IMR-90 (cell line): ENCODE measurements around the gene NFATC1. TPM values are rescaled to one million over a fixed set of nuclear protein-coding genes. Genes with fewer than 3 reads are reported as not detected.

Source experiments
- ATAC-seq: fragments of 200-7000 bp; cut with Tn5 transposase; 2 replicates; pipeline ENCODE4 v1.9.1; 2020; ENCODE audit warnings: low read depth, mild to moderate bottlenecking, moderate library complexity
- BruUV-seq: library from RNA; stranded (reverse); fragments of 400-500 nt; replicated peaks from 2 replicates; lab custom pipeline; 2021; lab: Mats Ljungman, UMichigan
- CTCF ChIA-PET: fragments of 300-600 bp; formaldehyde crosslinking; extraction: SDS; loops from one replicate; lab custom pipeline; 2021; ENCODE audit warnings: antibody characterized with exemption; lab: Yijun Ruan, JAX
- POLR2A ChIA-PET: fragments of 300-600 bp; sonication (Branson Sonifier 250); formaldehyde crosslinking; loops from one replicate; lab custom pipeline; 2022; ENCODE audit warnings: antibody characterized with exemption; ENCODE audit not compliant: unreplicated experiment; lab: Charles Lee
- DNase-seq: peaks from one replicate; pipeline ENCODE4 v3.0.0; 2013
- H2AFZ ChIP-seq: replicated peaks from 2 replicates; pipeline ENCODE3; 2013; ENCODE audit warnings: low read length, mild to moderate bottlenecking; ENCODE audit not compliant: poor library complexity
- H2AK5ac ChIP-seq: 2 replicates; pipeline ENCODE4 v1.6.1; 2013; ENCODE audit warnings: low read depth, low read length, inconsistent platforms
- H2AK9ac ChIP-seq: replicated peaks from 2 replicates; pipeline ENCODE3; 2013; ENCODE audit warnings: mild to moderate bottlenecking, low read depth, low read length, moderate library complexity; ENCODE audit not compliant: poor library complexity
- H2BK120ac ChIP-seq: 2 replicates; pipeline ENCODE4 v1.6.1; 2013; ENCODE audit warnings: low read depth, low read length, inconsistent platforms
- H2BK15ac ChIP-seq: 3 replicates; pipeline ENCODE4 v1.6.1; 2013; ENCODE audit warnings: low read depth, low read length, inconsistent platforms
- H2BK20ac ChIP-seq: 2 replicates; pipeline ENCODE4 v1.6.1; 2013; ENCODE audit warnings: low read depth, mild to moderate bottlenecking, inconsistent platforms, low read length, moderate library complexity
- H2BK5ac ChIP-seq: 2 replicates; pipeline ENCODE4 v1.6.1; 2013; ENCODE audit warnings: mild to moderate bottlenecking, low read depth, low read length, inconsistent platforms; ENCODE audit not compliant: poor library complexity, severe bottlenecking
- H3K14ac ChIP-seq: replicated peaks from 2 replicates; pipeline ENCODE4 v1.6.1; 2013; ENCODE audit warnings: low read depth, low read length, inconsistent platforms
- H3K18ac ChIP-seq: 2 replicates; pipeline ENCODE4 v1.6.1; 2013; ENCODE audit warnings: low read depth, low read length, control low read depth
- H3K23ac ChIP-seq: 2 replicates; pipeline ENCODE4 v1.6.1; 2013; ENCODE audit warnings: low read depth, low read length, inconsistent platforms
- H3K27ac ChIP-seq: 2 replicates; pipeline ENCODE4 v1.5.1; 2013; ENCODE audit warnings: mild to moderate bottlenecking, control low read depth, low read length; ENCODE audit not compliant: insufficient read depth
- H3K27me3 ChIP-seq: 2 replicates; pipeline ENCODE4 v1.6.1; 2013; ENCODE audit warnings: low read length; ENCODE audit not compliant: control insufficient read depth, insufficient read depth
- H3K36me3 ChIP-seq: 2 replicates; pipeline ENCODE4 v1.6.1; 2013; ENCODE audit warnings: low read length, mixed read lengths; ENCODE audit not compliant: control insufficient read depth, insufficient read depth
- H3K4ac ChIP-seq: 2 replicates; pipeline ENCODE4 v1.6.1; 2013; ENCODE audit warnings: low read depth, low read length, inconsistent platforms
- H3K4me1 ChIP-seq: 2 replicates; pipeline ENCODE4 v1.6.1; 2013; ENCODE audit warnings: low read length, mixed read lengths; ENCODE audit not compliant: control insufficient read depth, insufficient read depth
- H3K4me2 ChIP-seq: 2 replicates; pipeline ENCODE4 v1.6.1; 2013; ENCODE audit warnings: low read depth, mild to moderate bottlenecking, control low read depth, low read length, moderate library complexity
- H3K4me3 ChIP-seq: 2 replicates; pipeline ENCODE4 v1.5.1; 2013; ENCODE audit warnings: low read depth, mild to moderate bottlenecking, control low read depth, low read length, moderate library complexity; ENCODE audit not compliant: insufficient read depth
- H3K56ac ChIP-seq: 2 replicates; pipeline ENCODE4 v1.6.1; 2013; ENCODE audit warnings: low read length, inconsistent platforms; ENCODE audit not compliant: insufficient read depth; ENCODE audit errors: extremely low read depth
- H3K79me1 ChIP-seq, 2 experiments: 2 replicates each; pipeline ENCODE4 v1.6.1; 2013; ENCODE audit warnings: low read length in 2 of 2, inconsistent platforms in 1 of 2, low read depth in 1 of 2
- H3K9ac ChIP-seq: 2 replicates; pipeline ENCODE4 v1.6.1; 2013; ENCODE audit warnings: low read depth, low read length, control low read depth
- H3K9me1 ChIP-seq: 2 replicates; pipeline ENCODE4 v1.6.1; 2013; ENCODE audit warnings: low read length, inconsistent platforms; ENCODE audit not compliant: insufficient read depth
- H3K9me3 ChIP-seq: 2 replicates; pipeline ENCODE4 v1.6.1; 2013; ENCODE audit warnings: low read length; ENCODE audit not compliant: control insufficient read depth, insufficient read depth
- H4K20me1 ChIP-seq: 2 replicates; pipeline ENCODE4 v1.6.1; 2013; ENCODE audit warnings: low read length, inconsistent platforms; ENCODE audit not compliant: insufficient read depth
- H4K5ac ChIP-seq: 2 replicates; pipeline ENCODE4 v1.6.1; 2013; ENCODE audit warnings: mild to moderate bottlenecking, low read depth, low read length, control low read depth
- H4K8ac ChIP-seq, 2 experiments: 2 replicates each; pipeline ENCODE4 v1.6.1; 2013; ENCODE audit warnings: low read depth in 2 of 2, low read length in 2 of 2, control low read depth in 1 of 2, inconsistent platforms in 1 of 2
- H4K91ac ChIP-seq: 2 replicates; pipeline ENCODE4 v1.6.1; 2013; ENCODE audit warnings: low read depth, low read length, inconsistent platforms; ENCODE audit not compliant: insufficient read depth
- BHLHE40 ChIP-seq: fragments of 150-350 bp; IDR thresholded peaks from 2 replicates; pipeline ENCODE4 v1.6.1; 2016; ENCODE audit warnings: mild to moderate bottlenecking, low read depth, low read length
- CEBPB ChIP-seq: IDR thresholded peaks from 2 replicates; pipeline ENCODE4 v1.6.1; 2012; ENCODE audit warnings: low read depth, low read length, improper control_type of control experiment
- CHD1 ChIP-seq: IDR thresholded peaks from 2 replicates; pipeline ENCODE4 v1.6.1; 2012; ENCODE audit warnings: low read depth, low read length, improper control_type of control experiment
- CTCF ChIP-seq: conservative IDR thresholded peaks from 2 replicates; pipeline ENCODE4 v1.5.1; 2012; ENCODE audit warnings: mild to moderate bottlenecking, low read depth, low read length, improper control_type of control experiment
- ELK1 ChIP-seq: fragments of 150-350 bp; IDR thresholded peaks from 2 replicates; pipeline ENCODE4 v1.6.1; 2016; ENCODE audit warnings: low read depth, mild to moderate bottlenecking, low read length, moderate library complexity, borderline replicate concordance
- FOS ChIP-seq: fragments of 150-350 bp; IDR thresholded peaks from 2 replicates; pipeline ENCODE4 v1.6.1; 2016; ENCODE audit warnings: low read depth, low read length
- MAFK ChIP-seq: IDR thresholded peaks from 2 replicates; pipeline ENCODE4 v1.6.1; 2012; ENCODE audit warnings: low read depth, low read length, improper control_type of control experiment
- MAZ ChIP-seq: IDR thresholded peaks from 2 replicates; pipeline ENCODE4 v1.6.1; 2012; ENCODE audit warnings: low read depth, mild to moderate bottlenecking, low read length, improper control_type of control experiment, moderate library complexity, borderline replicate concordance
- MXI1 ChIP-seq: IDR thresholded peaks from 2 replicates; pipeline ENCODE4 v1.6.1; 2012; ENCODE audit warnings: low read depth, mild to moderate bottlenecking, low read length, moderate library complexity, borderline replicate concordance
- NFE2L2 ChIP-seq: fragments of 150-350 bp; IDR thresholded peaks from 2 replicates; pipeline ENCODE4 v1.6.1; 2016; ENCODE audit warnings: low read depth, mild to moderate bottlenecking, low read length
- POLR2A ChIP-seq: IDR thresholded peaks from 2 replicates; pipeline ENCODE4 v1.6.1; 2012; ENCODE audit warnings: mild to moderate bottlenecking, low read depth, low read length
- RAD21 ChIP-seq: IDR thresholded peaks from 2 replicates; pipeline ENCODE4 v1.6.1; 2012; ENCODE audit warnings: low read length, improper control_type of control experiment
- RCOR1 ChIP-seq: IDR thresholded peaks from 2 replicates; pipeline ENCODE4 v1.6.1; 2012; ENCODE audit warnings: mild to moderate bottlenecking, low read length, improper control_type of control experiment; ENCODE audit not compliant: insufficient replicate concordance
- RFX5 ChIP-seq: IDR thresholded peaks from 2 replicates; pipeline ENCODE4 v1.8.0; 2012; ENCODE audit warnings: low read depth, mild to moderate bottlenecking, low read length, moderate library complexity
- SMC3 ChIP-seq: fragments of 150-350 bp; IDR thresholded peaks from 2 replicates; pipeline ENCODE4 v1.6.1; 2016; ENCODE audit warnings: low read depth, mild to moderate bottlenecking, antibody characterized with exemption, low read length, moderate library complexity
- WGBS, 2 experiments: methylation state at CpG; one replicate each; pipeline versions ENCODE4 v1.1.5 to v1.1.7; 2013; ENCODE audit warnings: missing lambda C conversion rate in 2 of 2; ENCODE audit not compliant: insufficient read length in 1 of 2; ENCODE audit errors: extremely low coverage in 2 of 2; 5-methylcytosine and 5-hydroxymethylcytosine counted together
- dilution Hi-C: fragments of 300-500 bp; cut with HindIII; formaldehyde crosslinking; loops from one replicate; pipeline ENCODE4 v1.14.3; 2018; ENCODE audit warnings: low sequenced_read_pairs; ENCODE audit not compliant: unreplicated experiment
- in situ Hi-C: fragments of 300-500 bp; cut with MboI; formaldehyde crosslinking; loops from 3 replicates; pipeline ENCODE4 v1.14.3; 2019; ENCODE audit warnings: low sequenced_read_pairs, inconsistent platforms, mixed read lengths
- intact Hi-C: fragments of 100-400 bp; cut with micrococcal nuclease; formaldehyde crosslinking; loops from 2 replicates; pipeline ENCODE4 v1.10.0; 2022
- polyA plus RNA-seq, 3 experiments: library from polyadenylated mRNA; depleted of rRNA; stranded (reverse); fragments of >200 nt; gene quantifications; 2 replicates each; pipeline ENCODE4 v1.2.3, GENCODE V29; 2012; ENCODE audit warnings: low replicate concordance in 1 of 3
- total RNA-seq: library from RNA; depleted of rRNA; stranded (reverse); fragments of >200 nt; gene quantifications from 2 replicates; pipeline ENCODE4 v1.2.3, GENCODE V29; 2012
- TF ChIP-seq, protein P1 (sequence below): fragments of 150-350 bp; IDR thresholded peaks from 2 replicates; pipeline ENCODE4 v1.6.1; 2017; ENCODE audit warnings: mild to moderate bottlenecking, antibody characterized with exemption, low read length, low read depth

The NFATC1 gene
- total and polyA plus RNA-seq, 2 of the 4 experiments (the other 2 are of a cell fraction) = 0.36 to 1.8 TPM

GRCh38 chr18:79563949-79564348 is 168.2 kb downstream of the NFATC1 start:
- Histone ChIP-seq H4K8ac (no peak overlapping the region), H4K5ac (no peak overlapping the region), H3K4me2 (no peak overlapping the region), H3K36me3 (no peaks in the 10 kb centered on the region), H3K18ac (no peak overlapping the region), H3K23ac (no peak overlapping the region), H2BK20ac (no peak overlapping the region), H3K79me1 (no peaks in the 10 kb centered on the region), H3K27me3 (0 out of 2 replicates have a peak, but pooled peaks cover 2% of the 10 kb centered on the region), H2AK9ac (no peak overlapping the region), H3K27ac (no peak overlapping the region), H3K9me1 (peaks cover 4% of the 10 kb centered on the region; the same call in 1 of the 2 replicates), H3K56ac (no peak overlapping the region), H3K14ac (no peak overlapping the region), H3K9me3 (no peaks in the 10 kb centered on the region), H2AFZ (no peak overlapping the region), H2BK120ac (no peak overlapping the region), H3K4me1 (peaks cover 10% of the 10 kb centered on the region), H2AK5ac (no peak overlapping the region), H2BK15ac (no peak overlapping the region), H4K91ac (no peak overlapping the region), H3K9ac (no peak overlapping the region), H4K20me1 (no peaks in the 10 kb centered on the region), H3K4me3 (no peak overlapping the region), H3K4ac (no peak overlapping the region), H2BK5ac (no peak overlapping the region)
- TF ChIP-seq BHLHE40 (no peak), RCOR1 (no peak), SMC3 (no peak), RAD21 (no peak), MAFK (no peak), MAZ (no peak), ELK1 (no peak), MXI1 (no peak), RFX5 (no peak), CEBPB (no peak), POLR2A (no peak), CTCF (no peak), CHD1 (no peak), NFE2L2 (no peak), FOS (no peak)
- TF ChIP-seq, protein P1, sequence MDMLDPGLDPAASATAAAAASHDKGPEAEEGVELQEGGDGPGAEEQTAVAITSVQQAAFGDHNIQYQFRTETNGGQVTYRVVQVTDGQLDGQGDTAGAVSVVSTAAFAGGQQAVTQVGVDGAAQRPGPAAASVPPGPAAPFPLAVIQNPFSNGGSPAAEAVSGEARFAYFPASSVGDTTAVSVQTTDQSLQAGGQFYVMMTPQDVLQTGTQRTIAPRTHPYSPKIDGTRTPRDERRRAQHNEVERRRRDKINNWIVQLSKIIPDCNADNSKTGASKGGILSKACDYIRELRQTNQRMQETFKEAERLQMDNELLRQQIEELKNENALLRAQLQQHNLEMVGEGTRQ = no peak
- ChIA-PET CTCF (no interaction called here), POLR2A (no interaction called here)
- WGBS, 2 experiments = 73 to 100% methylated on average over 3 to 5 of the region's 6 CpGs
- BruUV-seq = no TSS peak
- in situ Hi-C loops (no loop called here), dilution Hi-C loops (no loop called here), intact Hi-C loops (no loop called here)
- ATAC-seq (no peak), DNase-seq (no peak)
